RWPE1 (cell line): Measurements from ENCODE around the gene SLIT1.
A peak's percentile ranks its signal among the peaks of the same experiment; 100 is the strongest.

ENCODE experiments used
- CTCF ChIA-PET: fragments of 350-600 bp; sonication (Branson Sonifier 250); formaldehyde crosslinking; extraction: SDS; loops from one replicate; lab custom pipeline; 2021; lab: Yijun Ruan, JAX
- POLR2A ChIA-PET: fragments of 400-600 bp; formaldehyde crosslinking; extraction: SDS; loops from one replicate; lab custom pipeline; 2020; ENCODE audit warnings: antibody characterized with exemption; ENCODE audit not compliant: low non-redundant PET; lab: Yijun Ruan, JAX
- DNase-seq: peaks from one replicate; pipeline ENCODE4 v3.0.0; 2012; ENCODE audit warnings: low spot score
- H3K27ac ChIP-seq: fragments of 450-650 bp; 2 replicates; pipeline ENCODE4 v1.5.1; 2017
- CTCF ChIP-seq: fragments of 450-650 bp; conservative IDR thresholded peaks from 2 replicates; pipeline ENCODE4 v1.5.1; 2017; ENCODE audit warnings: low read depth, mild to moderate bottlenecking

Gene SLIT1

GRCh38 chr10:97075421-97075820 lies 110.3 kb downstream of the SLIT1 start:
- DNase-seq = no peak
- no peak for TF ChIP-seq CTCF
- ChIA-PET POLR2A (no interaction called here), CTCF (interaction anchor here (1.0 to 4.9 kb wide), 2 partner anchors 41 to 136 kb away, joined by 5 to 77 read pairs; no protein-coding TSS in a partner anchor)
- H3K27ac ChIP-seq = no peak overlapping the region

GRCh38 chr10:97074256-97075145 lies 111.3 kb downstream of the SLIT1 start:
- POLR2A ChIA-PET = no interaction called here
- TF ChIP-seq CTCF = no peak
- CTCF ChIA-PET = interaction anchor here (0.5 to 4.9 kb wide), 7 partner anchors 43 to 170 kb away, joined by 3 to 126 read pairs (median 14); no protein-coding TSS in a partner anchor
- no peak overlapping the region for H3K27ac ChIP-seq
- DNase-seq = no peak

- CTCF ChIA-PET = interaction anchor here (0.6 to 4.9 kb wide), 57 partner anchors 9 to 1964 kb away, joined by 3 to 126 read pairs (median 5); no protein-coding TSS in a partner anchor
- TF ChIP-seq CTCF = peak; percentile 86
- no peak overlapping the region for H3K27ac ChIP-seq
- peak; percentile 79 for DNase-seq
- POLR2A ChIA-PET = no interaction called here
Measured at GRCh38 chr10:97072851-97073665, 112.7 kb downstream of the SLIT1 start.

- no peak overlapping the region for H3K27ac ChIP-seq
- DNase-seq = no peak
- ChIA-PET POLR2A (no interaction called here), CTCF (interaction anchor here (0.6 to 4.9 kb wide), 5 partner anchors 10 to 1164 kb away, joined by 4 to 126 read pairs (median 38); no protein-coding TSS in a partner anchor)
- TF ChIP-seq CTCF = no peak
Measured at GRCh38 chr10:97071496-97071895, 114.3 kb downstream of the SLIT1 start.

GRCh38 chr10:97069576-97070362 lies 116.0 kb downstream of the SLIT1 start:
- POLR2A ChIA-PET = no interaction called here
- H3K27ac ChIP-seq = no peak overlapping the region; the same call in 1 of the 2 replicates
- TF ChIP-seq CTCF = no peak
- peak; percentile 64 for DNase-seq
- CTCF ChIA-PET = no interaction called here
